Stimulated activated naive CD8-positive, alpha-beta T cell treated with anti-CD3 and anti-CD28 coated beads, Interleukin-15, Interleukin-2, amounts not matched to agents 100 ng/mL and 50 ng/mL, for 24 hours (primary cell): ENCODE data around the gene SUGCT.

Experiments used
- H3K27ac Mint-ChIP-seq: one replicate; pipeline ENCODE4 v1.8.0; 2021; ENCODE audit warnings: mild to moderate bottlenecking, mixed read lengths
- H3K27me3 Mint-ChIP-seq: one replicate; pipeline ENCODE4 v1.8.0; 2021; ENCODE audit warnings: mixed read lengths
- H3K36me3 Mint-ChIP-seq: one replicate; pipeline ENCODE4 v1.8.0; 2021; ENCODE audit warnings: low read depth, mixed read lengths
- H3K4me1 Mint-ChIP-seq: one replicate; pipeline ENCODE4 v1.8.0; 2021; ENCODE audit warnings: low read depth, mixed read lengths
- H3K4me3 Mint-ChIP-seq: one replicate; pipeline ENCODE4 v1.8.0; 2021; ENCODE audit warnings: mild to moderate bottlenecking, mixed read lengths
- H3K9me3 Mint-ChIP-seq: one replicate; pipeline ENCODE4 v1.8.0; 2021; ENCODE audit warnings: mixed read lengths

SUGCT gene

GRCh38 chr7:40519009-40519408 is 384.2 kb downstream of the SUGCT start:
- no peaks in the 10 kb centered on the region for H3K27me3 Mint-ChIP-seq
- no peaks in the 10 kb centered on the region for H3K36me3 Mint-ChIP-seq
- no peak overlapping the region for H3K27ac Mint-ChIP-seq
- no peaks in the 10 kb centered on the region for H3K4me1 Mint-ChIP-seq
- H3K9me3 Mint-ChIP-seq, result peaks cover 10% of the 10 kb centered on the region
- no peak overlapping the region for H3K4me3 Mint-ChIP-seq

GRCh38 chr7:40520986-40521738 is 386.4 kb downstream of the SUGCT start:
- Mint-ChIP-seq H3K4me3 (no peak overlapping the region), H3K36me3 (no peaks in the 10 kb centered on the region), H3K4me1 (no peaks in the 10 kb centered on the region), H3K9me3 (no peaks in the 10 kb centered on the region), H3K27me3 (no peaks in the 10 kb centered on the region), H3K27ac (no peak overlapping the region)

GRCh38 chr7:40525764-40526163 is 391.0 kb downstream of the SUGCT start:
- Mint-ChIP-seq H3K36me3 (no peaks in the 10 kb centered on the region), H3K9me3 (no peaks in the 10 kb centered on the region), H3K27me3 (no peaks in the 10 kb centered on the region), H3K4me1 (no peaks in the 10 kb centered on the region), H3K27ac (no peak overlapping the region), H3K4me3 (no peak overlapping the region)

- Mint-ChIP-seq H3K9me3 (no peaks in the 10 kb centered on the region), H3K27ac (no peak overlapping the region), H3K4me3 (no peak overlapping the region), H3K4me1 (no peaks in the 10 kb centered on the region), H3K36me3 (no peaks in the 10 kb centered on the region), H3K27me3 (no peaks in the 10 kb centered on the region)
Measured at GRCh38 chr7:40526951-40527715, 392.3 kb downstream of the SUGCT start.

- Mint-ChIP-seq H3K27me3 (no peaks in the 10 kb centered on the region), H3K4me1 (no peaks in the 10 kb centered on the region), H3K36me3 (no peaks in the 10 kb centered on the region), H3K27ac (no peak overlapping the region), H3K9me3 (no peaks in the 10 kb centered on the region), H3K4me3 (no peak overlapping the region)
Measured at GRCh38 chr7:40527723-40528122, 392.9 kb downstream of the SUGCT start.

GRCh38 chr7:40530292-40530691 is 395.5 kb downstream of the SUGCT start:
- H3K4me1 Mint-ChIP-seq, result no peaks in the 10 kb centered on the region
- H3K9me3 Mint-ChIP-seq, result no peaks in the 10 kb centered on the region
- H3K36me3 Mint-ChIP-seq, result no peaks in the 10 kb centered on the region
- no peak overlapping the region for H3K4me3 Mint-ChIP-seq
- H3K27ac Mint-ChIP-seq, result no peak overlapping the region
- no peaks in the 10 kb centered on the region for H3K27me3 Mint-ChIP-seq

- Mint-ChIP-seq H3K4me3 (no peak overlapping the region), H3K36me3 (no peaks in the 10 kb centered on the region), H3K9me3 (no peaks in the 10 kb centered on the region), H3K4me1 (no peaks in the 10 kb centered on the region), H3K27me3 (no peaks in the 10 kb centered on the region), H3K27ac (no peak overlapping the region)
Measured at GRCh38 chr7:40531956-40532355, 397.2 kb downstream of the SUGCT start.

GRCh38 chr7:40535678-40536077 is 400.9 kb downstream of the SUGCT start:
- no peaks in the 10 kb centered on the region for H3K9me3 Mint-ChIP-seq
- no peaks in the 10 kb centered on the region for H3K4me1 Mint-ChIP-seq

GRCh38 chr7:40536421-40536820 is 401.6 kb downstream of the SUGCT start:
- Mint-ChIP-seq H3K4me1 (no peaks in the 10 kb centered on the region), H3K4me3 (no peak overlapping the region), H3K9me3 (no peaks in the 10 kb centered on the region), H3K27me3 (no peaks in the 10 kb centered on the region), H3K27ac (no peak overlapping the region), H3K36me3 (no peaks in the 10 kb centered on the region)

More at GRCh38 chr7:40535678-40536077, 400.9 kb downstream of the SUGCT start:
- no peak overlapping the region for H3K27ac Mint-ChIP-seq
- H3K27me3 Mint-ChIP-seq, result no peaks in the 10 kb centered on the region
- no peak overlapping the region for H3K4me3 Mint-ChIP-seq
- no peaks in the 10 kb centered on the region for H3K36me3 Mint-ChIP-seq

- Mint-ChIP-seq H3K27me3 (no peaks in the 10 kb centered on the region), H3K4me1 (no peaks in the 10 kb centered on the region), H3K36me3 (no peaks in the 10 kb centered on the region), H3K27ac (no peak overlapping the region), H3K4me3 (no peak overlapping the region), H3K9me3 (no peaks in the 10 kb centered on the region)
Measured at GRCh38 chr7:40538281-40538680, 403.5 kb downstream of the SUGCT start.

- H3K4me1 Mint-ChIP-seq, result no peaks in the 10 kb centered on the region
- no peak overlapping the region for H3K4me3 Mint-ChIP-seq
- no peak overlapping the region for H3K27ac Mint-ChIP-seq
- no peaks in the 10 kb centered on the region for H3K9me3 Mint-ChIP-seq
- no peaks in the 10 kb centered on the region for H3K36me3 Mint-ChIP-seq
- H3K27me3 Mint-ChIP-seq, result no peaks in the 10 kb centered on the region
Measured at GRCh38 chr7:40541336-40541735, 406.5 kb downstream of the SUGCT start.

- Mint-ChIP-seq H3K4me1 (no peaks in the 10 kb centered on the region), H3K4me3 (no peak overlapping the region), H3K27ac (no peak overlapping the region), H3K27me3 (no peaks in the 10 kb centered on the region), H3K9me3 (no peaks in the 10 kb centered on the region), H3K36me3 (no peaks in the 10 kb centered on the region)
Measured at GRCh38 chr7:40542982-40543741, 408.4 kb downstream of the SUGCT start.

- no peaks in the 10 kb centered on the region for H3K4me1 Mint-ChIP-seq
- no peak overlapping the region for H3K4me3 Mint-ChIP-seq
- no peaks in the 10 kb centered on the region for H3K36me3 Mint-ChIP-seq
- no peak overlapping the region for H3K27ac Mint-ChIP-seq
- H3K27me3 Mint-ChIP-seq, result no peaks in the 10 kb centered on the region
- H3K9me3 Mint-ChIP-seq, result no peaks in the 10 kb centered on the region
Measured at GRCh38 chr7:40544221-40544723, 409.5 kb downstream of the SUGCT start.

- Mint-ChIP-seq H3K9me3 (no peaks in the 10 kb centered on the region), H3K4me1 (no peaks in the 10 kb centered on the region), H3K36me3 (no peaks in the 10 kb centered on the region), H3K27me3 (no peaks in the 10 kb centered on the region), H3K4me3 (no peak overlapping the region), H3K27ac (no peak overlapping the region)
Measured at GRCh38 chr7:40544871-40545303, 410.1 kb downstream of the SUGCT start.

- H3K36me3 Mint-ChIP-seq, result no peaks in the 10 kb centered on the region
- no peak overlapping the region for H3K27ac Mint-ChIP-seq
- no peaks in the 10 kb centered on the region for H3K4me1 Mint-ChIP-seq
- no peaks in the 10 kb centered on the region for H3K27me3 Mint-ChIP-seq
- no peak overlapping the region for H3K4me3 Mint-ChIP-seq
- no peaks in the 10 kb centered on the region for H3K9me3 Mint-ChIP-seq
Measured at GRCh38 chr7:40545739-40546138, 410.9 kb downstream of the SUGCT start.
